AG04449 (cell line): ENCODE measurements around the gene OCLN.
"Not testable (repeated sequence)": the region's sequence is repeated elsewhere in the genome, so short reads cannot be mapped to it uniquely, and the experiment has no call there.

Source experiments
- CTCF ChIA-PET: fragments of 350-600 bp; formaldehyde crosslinking; extraction: SDS; loops from one replicate; lab custom pipeline; 2021; ENCODE audit warnings: antibody characterized with exemption; lab: Yijun Ruan, JAX
- POLR2A ChIA-PET: fragments of 400-600, 350-600 bp; formaldehyde crosslinking; extraction: SDS; loops from one replicate; lab custom pipeline; 2020; ENCODE audit warnings: antibody characterized with exemption, inconsistent platforms; lab: Yijun Ruan, JAX
- DNase-seq: peaks from one replicate; pipeline ENCODE4 v3.0.0-alpha.2; 2010; ENCODE audit warnings: low read depth, low spot score
- H3K4me3 ChIP-seq: 2 replicates; pipeline ENCODE4 v1.5.1; 2011; ENCODE audit warnings: low read depth, mild to moderate bottlenecking, control low read depth, low read length
- TF ChIP-seq, protein P1 (sequence below): IDR thresholded peaks from one replicate; pipeline ENCODE4 v1.5.1; 2011; ENCODE audit warnings: mild to moderate bottlenecking, moderate library complexity, low read length, control low read depth, inconsistent platforms; ENCODE audit not compliant: insufficient read depth; ENCODE audit errors: missing control alignments

The OCLN gene

DNA sequence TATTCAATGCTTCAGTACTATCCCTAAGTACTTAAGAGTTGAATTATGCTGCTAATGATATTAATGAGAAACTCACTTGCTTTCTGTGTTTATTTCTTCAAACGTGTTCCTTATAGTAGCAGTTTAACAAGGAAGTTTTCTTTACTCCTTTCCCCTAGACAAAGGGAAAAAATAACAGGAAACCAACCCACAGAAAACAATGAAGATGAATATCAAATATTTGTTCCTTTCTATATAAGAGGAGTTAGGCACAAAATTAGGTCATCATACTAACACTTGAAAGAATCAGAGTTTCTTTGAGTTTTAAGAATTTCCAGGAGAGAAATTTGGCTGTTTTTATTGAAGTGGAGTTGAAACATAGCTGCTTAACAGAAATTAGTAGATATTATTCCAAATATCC is 15.4 kb upstream of the OCLN start:
- DNase-seq = no peak
- H3K4me3 ChIP-seq = no peak overlapping the region
- ChIA-PET CTCF (no interaction called here), POLR2A (no interaction called here)
- TF ChIP-seq, protein P1, sequence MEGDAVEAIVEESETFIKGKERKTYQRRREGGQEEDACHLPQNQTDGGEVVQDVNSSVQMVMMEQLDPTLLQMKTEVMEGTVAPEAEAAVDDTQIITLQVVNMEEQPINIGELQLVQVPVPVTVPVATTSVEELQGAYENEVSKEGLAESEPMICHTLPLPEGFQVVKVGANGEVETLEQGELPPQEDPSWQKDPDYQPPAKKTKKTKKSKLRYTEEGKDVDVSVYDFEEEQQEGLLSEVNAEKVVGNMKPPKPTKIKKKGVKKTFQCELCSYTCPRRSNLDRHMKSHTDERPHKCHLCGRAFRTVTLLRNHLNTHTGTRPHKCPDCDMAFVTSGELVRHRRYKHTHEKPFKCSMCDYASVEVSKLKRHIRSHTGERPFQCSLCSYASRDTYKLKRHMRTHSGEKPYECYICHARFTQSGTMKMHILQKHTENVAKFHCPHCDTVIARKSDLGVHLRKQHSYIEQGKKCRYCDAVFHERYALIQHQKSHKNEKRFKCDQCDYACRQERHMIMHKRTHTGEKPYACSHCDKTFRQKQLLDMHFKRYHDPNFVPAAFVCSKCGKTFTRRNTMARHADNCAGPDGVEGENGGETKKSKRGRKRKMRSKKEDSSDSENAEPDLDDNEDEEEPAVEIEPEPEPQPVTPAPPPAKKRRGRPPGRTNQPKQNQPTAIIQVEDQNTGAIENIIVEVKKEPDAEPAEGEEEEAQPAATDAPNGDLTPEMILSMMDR = no peak

DNA sequence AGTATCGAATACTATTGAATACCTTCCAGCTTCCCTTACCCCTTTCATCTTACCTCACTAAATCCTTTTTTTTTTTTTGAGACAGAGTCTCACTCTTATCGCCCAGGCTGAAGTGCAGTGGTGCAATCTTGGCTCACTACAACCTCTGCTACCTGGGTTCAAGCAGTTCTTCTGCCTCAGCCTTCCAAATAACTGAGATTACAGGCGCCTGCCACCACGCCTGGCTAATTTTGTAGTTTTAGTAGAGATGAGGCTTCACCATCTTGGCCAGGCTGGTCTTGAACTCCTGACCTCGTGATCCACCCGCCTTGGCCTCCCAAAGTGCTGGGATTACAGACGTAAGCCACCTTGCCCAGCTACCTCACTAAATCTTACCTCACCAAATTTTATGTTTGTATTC is 14.3 kb upstream of the OCLN start:
- DNase-seq, H3K4me3 ChIP-seq, POLR2A ChIA-PET, CTCF ChIA-PET: not testable (repeated sequence)

DNA sequence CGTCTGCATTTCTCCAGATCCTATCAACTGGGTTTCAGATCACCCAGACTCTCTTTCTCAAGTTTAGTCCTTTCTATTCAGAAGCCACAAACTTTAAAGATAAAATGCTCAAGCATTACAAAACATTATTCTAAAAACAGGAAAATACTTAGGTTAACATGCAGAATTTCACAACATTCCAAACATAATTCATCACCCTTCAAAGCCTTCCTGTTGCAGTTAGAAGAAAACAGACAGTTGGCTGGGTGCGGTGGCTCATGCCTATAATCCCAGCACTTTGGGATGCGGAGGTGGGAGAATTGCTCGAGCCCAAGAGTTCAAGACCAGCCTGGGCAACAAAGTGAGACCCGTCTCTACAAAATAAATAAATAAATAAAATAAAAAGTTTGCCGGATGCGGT is 7.7 kb upstream of the OCLN start:
- DNase-seq = peak; percentile 23
- H3K4me3 ChIP-seq = no peak overlapping the region
- ChIA-PET POLR2A (no interaction called here), CTCF (no interaction called here)
- TF ChIP-seq, protein P1 = no peak

DNA sequence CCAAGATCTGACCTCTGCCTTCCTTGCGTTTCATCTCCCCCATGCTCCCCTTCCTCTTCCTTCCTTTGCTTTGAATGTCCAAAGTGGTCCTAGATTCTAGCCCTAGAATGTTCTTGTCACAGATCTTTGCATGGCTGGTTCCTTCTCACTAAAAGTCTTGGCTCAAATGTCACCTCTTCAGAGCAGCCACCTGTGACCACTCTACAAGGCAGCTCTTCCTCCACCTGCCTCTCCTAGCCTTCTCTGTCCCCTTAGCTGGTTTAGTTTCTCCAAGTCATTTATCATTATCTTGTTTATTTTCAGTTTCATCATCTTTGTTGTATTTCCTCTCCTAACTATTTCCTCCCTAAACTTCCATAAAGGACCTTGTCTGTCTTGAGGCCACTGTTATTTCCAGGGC is 7.1 kb upstream of the OCLN start:
- ChIA-PET POLR2A (no interaction called here), CTCF (no interaction called here)
- no peak overlapping the region for H3K4me3 ChIP-seq
- TF ChIP-seq, protein P1 = no peak
- DNase-seq = no peak

DNA sequence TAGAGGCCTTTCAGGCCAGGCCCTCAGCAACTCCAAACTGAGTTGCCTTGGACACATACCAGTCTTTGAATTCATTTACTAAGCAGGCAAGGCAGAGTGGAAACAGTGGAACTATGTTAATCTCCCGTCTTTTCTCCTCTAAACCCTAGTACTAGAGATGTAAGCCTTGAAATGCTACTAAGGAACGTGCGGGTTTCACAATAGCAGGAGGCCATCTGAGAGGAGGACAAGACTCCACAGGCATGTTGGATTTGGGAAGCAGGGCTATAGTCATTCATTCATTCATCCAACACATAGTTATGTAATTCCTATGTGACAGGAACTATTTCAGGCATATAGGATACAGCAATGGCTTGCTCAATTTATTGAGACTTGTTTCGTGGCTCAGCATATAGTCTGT is 3.3 kb upstream of the OCLN start:
- POLR2A ChIA-PET = no interaction called here
- H3K4me3 ChIP-seq = no peak overlapping the region
- DNase-seq = no peak
- CTCF ChIA-PET = no interaction called here
- TF ChIP-seq, protein P1 = no peak

DNA sequence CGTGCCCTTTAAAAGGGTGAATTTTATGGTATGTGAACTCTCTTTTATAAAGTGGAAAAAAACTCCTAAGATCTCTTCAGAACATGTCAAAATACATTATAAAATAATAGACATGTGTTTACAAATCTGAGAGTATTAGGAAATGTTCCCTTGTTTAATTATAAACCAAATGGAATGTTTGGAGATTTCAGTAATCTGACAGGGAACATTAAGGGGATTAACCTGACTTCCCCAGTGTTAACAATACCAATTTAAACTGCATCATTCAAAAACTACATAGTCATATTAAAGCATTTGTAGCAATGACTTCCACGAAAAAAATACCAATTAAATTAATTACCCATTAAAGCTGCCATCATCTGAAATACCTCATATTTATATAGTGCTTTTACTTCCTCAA is 1.6 kb upstream of the OCLN start:
- CTCF ChIA-PET = no interaction called here
- H3K4me3 ChIP-seq = no peak overlapping the region
- TF ChIP-seq, protein P1 = no peak
- no peak for DNase-seq
- POLR2A ChIA-PET = no interaction called here

DNA sequence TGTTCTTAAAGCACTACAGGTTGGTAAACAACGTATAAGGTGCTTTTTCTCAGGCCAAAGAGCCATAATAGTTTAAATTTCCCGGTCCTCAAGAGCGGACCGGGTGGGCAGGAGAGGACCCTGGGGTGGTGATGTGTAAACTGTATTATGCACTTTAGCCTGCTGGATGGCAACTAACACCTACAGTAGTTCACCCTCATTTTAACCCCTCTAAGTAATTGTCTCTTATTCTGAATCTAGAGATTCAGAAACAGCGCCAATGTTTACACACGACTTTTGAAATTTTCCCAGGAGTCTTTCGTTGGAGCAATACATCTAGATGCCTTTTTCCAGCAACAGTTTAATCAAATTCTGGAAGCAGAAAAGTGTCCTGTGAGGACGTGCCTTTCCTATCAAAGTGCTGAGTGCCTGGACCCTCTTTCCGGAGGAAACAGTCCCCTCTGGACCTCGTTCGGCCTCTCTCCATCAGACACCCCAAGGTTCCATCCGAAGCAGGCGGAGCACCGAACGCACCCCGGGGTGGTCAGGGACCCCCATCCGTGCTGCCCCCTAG is 676 bp upstream of the OCLN start:
- peak overlapping the region; percentile 58 for H3K4me3 ChIP-seq
- ChIA-PET CTCF (no interaction called here), POLR2A (no interaction called here)
- no peak for DNase-seq
- TF ChIP-seq, protein P1 = no peak
